WI38 (cell line): Measurements from ENCODE around the gene TRPT1.

Experiments
- H3K4me3 ChIP-seq: 2 replicates; pipeline ENCODE4 v1.5.1; 2011; ENCODE audit warnings: low read depth, mild to moderate bottlenecking, control low read depth, low read length
- CTCF ChIP-seq: IDR thresholded peaks from 2 replicates; pipeline ENCODE4 v1.5.1; 2012; ENCODE audit warnings: low read depth, mild to moderate bottlenecking, control low read depth, low read length

The TRPT1 gene

DNA sequence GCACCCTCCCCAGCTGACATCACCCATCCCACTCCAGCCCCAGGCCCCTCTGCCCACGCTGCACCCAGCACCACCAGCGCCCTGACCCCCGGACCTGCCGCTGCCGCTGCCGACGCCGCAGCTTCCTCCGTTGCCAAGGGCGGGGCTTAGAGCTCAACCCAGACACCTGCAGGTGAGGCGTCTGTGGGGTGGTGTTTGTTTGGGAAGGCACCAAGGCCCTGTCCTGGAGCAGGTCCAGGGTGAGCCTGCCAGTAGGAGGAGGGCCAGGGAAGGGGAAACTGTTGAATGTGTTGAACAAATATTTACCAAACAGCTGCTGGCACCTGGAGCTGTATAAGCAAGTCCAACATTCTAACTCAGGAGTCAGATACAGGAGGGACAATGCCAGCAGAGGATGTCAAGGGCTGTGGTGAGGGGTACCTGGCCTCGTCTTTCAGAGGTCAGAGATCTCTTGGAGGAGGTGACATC is 11.5 kb upstream of the TRPT1 start:
- H3K4me3 ChIP-seq, result no peak overlapping the region
- no peak for TF ChIP-seq CTCF

DNA sequence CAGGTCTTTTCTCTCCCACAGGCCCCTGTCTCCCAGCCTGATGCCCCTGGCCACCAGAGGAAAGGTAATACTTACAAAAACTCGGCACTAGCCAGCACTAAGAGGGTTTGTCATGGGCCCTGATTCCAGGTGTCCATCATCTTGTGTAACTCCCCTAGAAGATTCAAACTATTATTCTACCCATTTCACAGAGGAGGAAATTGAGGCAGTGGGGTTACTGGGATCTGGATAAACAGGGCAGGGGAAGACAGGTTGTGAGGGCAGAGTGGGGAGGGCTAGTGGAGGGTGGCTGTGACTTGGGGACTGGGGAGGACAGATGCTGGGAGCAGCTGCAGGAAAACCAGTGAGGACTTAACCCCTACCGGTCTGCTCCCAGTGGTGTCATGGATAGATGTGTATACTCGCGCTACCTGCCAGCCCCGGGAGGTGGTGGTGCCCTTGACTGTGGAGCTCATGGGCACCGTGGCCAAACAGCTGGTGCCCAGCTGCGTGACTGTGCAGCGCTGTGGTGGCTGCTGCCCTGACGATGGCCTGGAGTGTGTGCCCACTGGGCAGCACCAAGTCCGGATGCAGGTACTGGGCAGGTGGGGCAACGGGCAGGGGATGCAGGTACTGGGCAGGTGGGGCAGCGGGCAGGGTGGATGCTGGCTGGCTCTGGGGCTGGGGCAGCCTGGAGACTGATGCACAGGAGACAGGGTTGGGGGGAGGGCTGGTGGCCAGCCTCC is 9.6 kb upstream of the TRPT1 start:
- H3K4me3 ChIP-seq, result peak overlapping the region; percentile 68
- no peak for TF ChIP-seq CTCF

- no peak for TF ChIP-seq CTCF
- peak overlapping the region; percentile 68 for H3K4me3 ChIP-seq
These were observed 8.8 kb upstream of the TRPT1 start for GRCh38 chr11:64234647-64235379.

- TF ChIP-seq CTCF, result no peak
- peak within 1 kb of the TSS; percentile 68 for H3K4me3 ChIP-seq
These were observed 8.1 kb upstream of the TRPT1 start, which contains the start of gene VEGFB for GRCh38 chr11:64233913-64234586. TSS of gene VEGFB (plus strand) at chr11:64234584. CDS start at chr11:64234834, 250 bp downstream.

- TF ChIP-seq CTCF, result no peak
- H3K4me3 ChIP-seq, result no peak overlapping the region
These were observed 7.0 kb upstream of the TRPT1 start for GRCh38 chr11:64232967-64233315.

DNA sequence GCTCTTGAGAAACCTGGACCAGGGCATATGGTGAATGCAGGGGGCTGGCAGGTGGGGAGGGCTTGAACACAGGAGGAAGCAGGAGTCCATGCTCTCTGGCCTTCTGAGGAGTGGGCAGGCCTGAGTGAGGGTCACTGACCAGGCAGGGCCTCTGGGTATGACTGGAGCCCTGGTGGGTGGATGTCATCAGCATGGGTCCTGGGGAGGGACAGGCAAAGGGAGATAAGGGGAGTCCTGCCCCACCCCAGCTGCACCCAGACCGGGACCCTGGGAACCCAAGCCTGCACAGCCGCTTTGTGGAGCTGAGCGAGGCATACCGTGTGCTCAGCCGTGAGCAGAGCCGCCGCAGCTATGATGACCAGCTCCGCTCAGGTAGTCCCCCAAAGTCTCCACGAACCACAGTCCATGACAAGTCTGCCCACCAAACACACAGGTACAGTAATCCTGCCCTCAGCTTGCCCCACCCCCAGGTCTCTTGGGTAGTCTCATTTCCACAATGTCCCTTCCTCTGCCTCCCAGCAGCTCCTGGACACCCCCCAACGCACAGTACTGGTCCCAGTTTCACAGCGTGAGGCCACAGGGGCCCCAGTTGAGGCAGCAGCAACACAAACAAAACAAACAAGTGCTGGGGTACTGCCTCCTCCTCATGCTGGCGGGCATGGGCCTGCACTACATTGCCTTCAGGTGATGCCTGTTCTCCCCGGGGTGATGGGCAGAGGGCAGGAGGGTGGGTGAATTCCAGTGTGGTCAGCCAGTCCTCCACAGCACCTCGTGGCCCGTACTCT is 6.4 kb upstream of the TRPT1 start:
- no peak overlapping the region for H3K4me3 ChIP-seq
- TF ChIP-seq CTCF, result no peak
